Activated CD8-positive, alpha-beta memory T cell treated with anti-CD3 and anti-CD28 coated beads for 24 hours (primary cell): ENCODE results near the gene CCDC18.
"Not testable (repeated sequence)": the region's sequence is repeated elsewhere in the genome, so short reads cannot be mapped to it uniquely, and the experiment has no call there.

Source experiments
- DNase-seq: peaks from one replicate; pipeline ENCODE4 v3.0.0-alpha.2; 2020

CCDC18 gene

DNA sequence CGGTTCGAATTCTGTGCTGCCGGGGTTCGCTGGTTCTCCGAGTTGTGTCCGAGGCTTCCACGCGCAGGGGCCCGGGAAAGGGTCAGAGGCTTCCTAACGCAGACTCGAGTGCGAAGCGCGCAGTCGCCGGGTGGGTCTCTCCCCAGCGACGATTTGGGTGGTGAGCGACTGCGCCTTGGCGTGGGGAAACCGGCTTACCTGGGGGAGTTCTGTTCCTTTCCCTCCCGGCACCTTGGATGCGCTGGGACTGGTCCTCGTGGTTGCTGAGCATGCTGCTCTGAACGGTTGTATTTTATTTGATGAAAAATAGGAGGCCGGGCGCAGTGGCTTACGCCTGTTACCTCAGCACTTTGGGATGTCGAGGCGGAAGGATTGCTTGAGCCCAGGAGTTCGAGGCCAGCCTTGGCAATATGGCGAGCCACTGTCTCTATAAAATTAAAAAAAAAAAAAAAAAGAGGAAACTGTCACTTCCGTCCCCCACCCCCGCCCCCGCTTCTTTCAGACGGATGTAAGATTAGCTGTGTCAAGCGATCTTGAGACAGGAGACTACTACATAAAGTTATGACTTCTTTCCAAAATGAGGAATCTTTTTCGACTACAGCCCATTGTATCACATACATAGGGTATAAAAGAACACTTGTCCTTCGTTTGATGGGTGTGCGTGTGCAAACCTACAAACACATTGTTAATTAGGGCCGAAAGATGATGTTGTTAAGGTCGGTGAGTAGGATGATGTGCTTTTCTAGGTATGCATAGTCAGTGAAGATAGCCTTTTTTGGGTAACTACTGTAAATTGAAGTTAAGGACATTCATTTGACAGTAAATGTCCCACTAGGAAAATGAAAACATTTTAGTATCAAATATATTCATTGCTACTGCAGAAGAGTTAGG lies at the start of gene CCDC18:
CCDC18 (plus strand) TSS at position 2 of the 891 bp plus-strand sequence. CDS start 2,638 bp downstream, outside the sequence.
- no peak for DNase-seq

DNA sequence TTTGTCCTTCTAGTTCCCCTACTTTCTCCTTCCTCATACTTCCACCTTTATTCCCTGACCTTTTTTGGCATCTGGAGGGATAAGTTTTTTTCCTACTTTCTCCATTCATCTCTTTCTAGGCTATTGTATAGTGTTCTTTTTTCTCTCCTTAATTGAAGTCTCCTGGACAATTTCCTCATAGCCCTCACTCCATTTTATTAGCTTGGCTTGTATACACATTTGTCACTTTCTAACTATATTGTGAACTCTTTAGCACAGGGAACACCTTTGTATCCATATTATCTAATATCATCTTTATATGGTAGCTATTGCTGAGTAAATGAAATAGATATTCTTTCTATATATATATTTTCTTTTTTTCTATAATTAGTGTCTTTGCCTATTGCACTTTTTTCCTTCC lies 47.9 kb upstream of the CCDC18 start:
- no peak for DNase-seq

- DNase-seq, result no peak
These were observed 44.1 kb upstream of the CCDC18 start for GRCh38 chr1:93136445-93136844.

GRCh38 chr1:93137604-93138292 lies 42.8 kb upstream of the CCDC18 start:
- no peak for DNase-seq

DNA sequence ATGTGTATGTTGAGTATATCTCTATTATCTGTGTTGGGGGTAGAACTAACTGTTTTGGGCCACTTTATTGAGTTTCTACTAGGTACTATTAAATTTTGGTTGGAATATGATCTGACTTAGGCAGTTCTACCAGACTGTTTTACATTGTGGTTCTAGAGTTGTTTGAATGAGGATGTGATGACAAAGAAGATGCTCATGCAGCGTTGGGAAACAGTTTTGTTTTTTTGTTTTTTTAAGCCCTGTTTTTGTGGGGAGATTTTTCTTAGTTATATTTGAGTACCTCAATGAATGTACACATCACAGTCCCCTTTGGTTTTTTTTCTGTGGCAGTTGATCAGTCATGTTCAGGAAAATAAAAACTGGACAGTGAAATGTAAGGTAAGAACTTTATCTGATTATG lies 40.4 kb upstream of the CCDC18 start:
- DNase-seq, result no peak

- DNase-seq, result no peak
These were observed 38.4 kb upstream of the CCDC18 start for GRCh38 chr1:93142161-93142560.

DNA sequence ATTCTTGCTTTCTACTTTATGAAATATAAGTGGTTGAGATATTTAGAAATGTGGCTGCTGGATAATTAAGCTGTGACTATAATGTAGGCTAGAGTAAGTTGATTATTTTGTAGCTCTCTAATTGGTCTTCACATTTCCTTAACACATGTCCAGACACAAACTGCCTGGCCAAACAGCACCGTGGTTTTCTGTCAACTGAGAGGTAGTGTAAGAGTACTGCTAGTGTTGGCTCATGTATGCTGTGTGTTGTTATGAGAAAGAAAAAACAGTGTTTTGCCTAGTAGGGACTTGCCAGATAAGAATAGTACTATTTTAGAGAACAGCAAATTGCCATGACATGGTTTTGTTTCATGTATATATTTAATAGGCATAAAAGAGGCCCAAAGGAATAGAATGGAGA lies 37.4 kb upstream of the CCDC18 start:
- DNase-seq, result no peak

GRCh38 chr1:93143769-93144168 lies 36.8 kb upstream of the CCDC18 start:
- DNase-seq, result no peak

- no peak for DNase-seq
These were observed 32.5 kb upstream of the CCDC18 start for GRCh38 chr1:93148001-93148400.

GRCh38 chr1:93150729-93151128 lies 29.8 kb upstream of the CCDC18 start:
- no peak for DNase-seq

DNA sequence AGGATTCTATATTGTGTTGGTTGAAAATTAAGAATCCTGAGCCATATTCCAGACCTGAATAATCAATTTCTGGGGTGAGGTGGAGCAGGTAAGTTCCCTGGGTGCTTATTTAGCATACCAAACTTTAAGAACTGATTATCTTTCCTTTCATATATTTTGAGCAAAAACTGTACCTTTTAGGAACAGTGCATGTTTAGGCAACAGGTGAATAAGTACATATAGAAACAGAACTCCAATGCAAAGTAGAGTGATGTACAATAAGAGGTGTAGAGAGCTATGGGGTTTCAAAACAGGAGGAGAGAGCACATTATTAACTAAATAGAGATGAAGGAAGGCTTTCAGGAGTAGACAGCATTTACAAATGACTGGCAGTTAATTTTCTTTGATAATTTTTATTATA lies 29.1 kb upstream of the CCDC18 start:
- DNase-seq, result no peak

GRCh38 chr1:93152835-93153234 lies 27.7 kb upstream of the CCDC18 start:
- no peak for DNase-seq

DNA sequence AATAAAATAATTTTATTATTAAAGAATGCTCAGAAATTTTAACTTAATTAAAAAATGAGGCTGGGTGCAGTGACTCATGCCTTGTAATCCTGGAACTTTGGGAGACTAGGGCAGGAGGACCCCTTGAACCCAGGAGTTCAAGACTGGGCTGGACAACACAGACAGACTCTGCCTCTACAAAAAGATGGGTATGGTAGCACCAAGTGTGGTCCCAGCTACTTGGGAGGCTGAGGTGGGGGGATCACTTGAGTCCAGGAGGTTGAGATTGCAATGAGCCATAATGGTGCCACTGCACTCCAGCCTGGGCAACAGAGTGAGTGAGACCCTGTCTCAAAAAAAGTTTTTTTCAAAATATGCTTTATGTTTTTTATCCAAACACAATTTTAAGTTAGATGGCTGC lies 25.6 kb upstream of the CCDC18 start:
- no peak for DNase-seq

- DNase-seq, result no peak
These were observed 25.2 kb upstream of the CCDC18 start for GRCh38 chr1:93155335-93155734.

DNA sequence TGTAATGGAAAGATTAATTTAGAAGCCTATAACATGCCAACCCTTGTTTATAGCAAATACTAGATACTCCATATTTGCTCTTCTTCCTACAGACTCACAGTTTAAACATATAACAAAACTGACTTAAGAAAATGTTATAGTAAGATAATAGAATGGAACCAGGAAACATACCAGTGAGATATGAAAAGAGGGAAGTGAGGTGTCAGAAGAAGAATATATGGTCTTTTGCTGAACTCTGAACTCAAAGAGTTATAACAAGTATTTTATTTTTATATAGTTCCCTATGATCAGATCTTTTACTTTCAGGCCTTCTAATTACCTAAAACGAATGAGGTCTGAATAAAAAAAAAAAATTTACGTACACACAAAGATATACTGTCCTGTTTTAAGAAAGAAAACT lies 21.2 kb upstream of the CCDC18 start:
- no peak for DNase-seq

- not testable (repeated sequence) for DNase-seq
These were observed 17.2 kb upstream of the CCDC18 start for GRCh38 chr1:93163314-93163713.

GRCh38 chr1:93164816-93165215 lies 15.7 kb upstream of the CCDC18 start:
- no peak for DNase-seq

DNA sequence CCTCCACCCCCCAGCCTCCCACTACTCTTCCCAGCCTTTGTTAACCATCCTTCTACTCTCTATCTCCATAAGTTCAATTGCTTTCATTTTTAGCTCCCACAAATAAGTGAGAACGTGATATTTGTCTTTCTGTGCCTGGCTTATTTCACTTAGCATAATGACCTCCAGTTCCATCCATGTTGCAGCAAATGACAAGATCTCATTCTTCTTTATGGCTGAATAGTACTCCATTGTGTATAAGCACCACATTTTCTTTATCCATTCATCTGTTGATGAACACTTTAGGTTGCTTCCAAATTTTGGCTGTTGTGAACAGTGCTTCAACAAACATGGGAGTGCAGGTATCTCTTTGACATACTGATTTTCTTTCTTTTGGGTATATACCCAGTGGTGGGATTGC lies 14.6 kb upstream of the CCDC18 start:
- not testable (repeated sequence) for DNase-seq

DNA sequence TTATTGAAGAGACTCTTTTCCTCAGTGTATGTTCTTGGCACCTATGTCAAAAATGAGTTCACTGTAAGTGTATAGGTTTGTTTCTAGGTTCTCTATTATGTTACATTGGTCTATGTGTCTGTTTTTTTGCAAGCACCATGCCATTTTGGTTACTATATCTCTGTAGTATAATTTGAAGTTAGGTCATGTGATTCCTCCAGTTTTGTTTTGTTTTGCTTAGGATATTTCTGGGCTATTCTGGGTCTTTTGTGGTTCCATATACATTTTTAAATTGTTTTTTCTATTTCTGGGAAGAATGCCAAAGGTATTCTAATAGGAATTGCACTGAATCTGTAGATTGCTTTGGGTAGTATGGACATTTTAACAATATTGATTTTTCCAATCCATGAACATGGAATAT lies 13.5 kb upstream of the CCDC18 start:
- DNase-seq, result no peak

GRCh38 chr1:93170141-93170678 lies 10.3 kb upstream of the CCDC18 start:
- not testable (repeated sequence) for DNase-seq

GRCh38 chr1:93171549-93172034 lies 8.9 kb upstream of the CCDC18 start:
- DNase-seq, result no peak

GRCh38 chr1:93172778-93173177 lies 7.7 kb upstream of the CCDC18 start:
- no peak for DNase-seq

DNA sequence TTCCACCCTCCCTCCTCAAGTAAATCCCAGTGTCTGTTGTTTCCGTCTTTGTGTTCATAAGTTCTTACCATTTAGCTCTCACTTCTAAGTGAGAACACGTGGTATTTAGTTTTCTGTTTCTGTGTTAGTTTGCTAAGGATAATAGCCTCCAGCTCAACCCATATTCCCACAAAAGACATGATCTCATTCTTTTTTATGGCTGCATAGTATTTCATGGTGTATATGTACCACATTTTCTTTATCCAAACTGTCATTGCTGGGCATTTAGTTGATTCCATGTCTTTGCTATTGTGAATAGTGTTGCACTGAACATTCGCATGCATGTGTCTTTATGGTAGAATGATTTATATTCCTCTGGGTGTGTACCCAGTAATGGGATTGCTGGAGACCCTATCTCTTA lies 5.9 kb upstream of the CCDC18 start:
- DNase-seq, result not testable (repeated sequence)

GRCh38 chr1:93177991-93178390 lies 2.5 kb upstream of the CCDC18 start:
- DNase-seq, result no peak
